H9 (cell line): ENCODE measurements around the gene DBNL. TPM values are rescaled to one million over a fixed set of nuclear protein-coding genes. Genes with fewer than 3 reads are reported as not detected.

ENCODE experiments used
- DNase-seq: peaks from one replicate; pipeline ENCODE4 v3.0.0-alpha.2; 2017
- H2AFZ ChIP-seq: one replicate; pipeline ENCODE4 v1.6.1; 2013; ENCODE audit warnings: mild to moderate bottlenecking, low read length, control low read depth, moderate library complexity
- H2AK5ac ChIP-seq: 2 replicates; pipeline ENCODE4 v1.6.1; 2013; ENCODE audit warnings: low read length, control low read depth, mixed read lengths; ENCODE audit not compliant: insufficient read length
- H2BK120ac ChIP-seq: one replicate; pipeline ENCODE4 v1.6.1; 2013; ENCODE audit warnings: low read depth, mild to moderate bottlenecking, low read length, control low read depth, inconsistent platforms; ENCODE audit not compliant: poor library complexity, severe bottlenecking
- H2BK12ac ChIP-seq: 2 replicates; pipeline ENCODE4 v1.6.1; 2013; ENCODE audit warnings: low read length, control low read depth, mixed read lengths, low read depth; ENCODE audit not compliant: insufficient read length
- H2BK15ac ChIP-seq: 2 replicates; pipeline ENCODE4 v1.6.1; 2013; ENCODE audit warnings: low read depth, low read length, control low read depth
- H2BK20ac ChIP-seq: one replicate; pipeline ENCODE4 v1.6.1; 2013; ENCODE audit warnings: low read depth, mild to moderate bottlenecking, low read length, control low read depth, inconsistent platforms; ENCODE audit not compliant: poor library complexity, severe bottlenecking
- H2BK5ac ChIP-seq: 2 replicates; pipeline ENCODE4 v1.6.1; 2013; ENCODE audit warnings: low read length, control low read depth, mixed read lengths; ENCODE audit not compliant: insufficient read length
- H3K14ac ChIP-seq: 2 replicates; pipeline ENCODE4 v1.6.1; 2013; ENCODE audit warnings: low read length, control low read depth; ENCODE audit not compliant: insufficient read depth
- H3K18ac ChIP-seq: 2 replicates; pipeline ENCODE4 v1.6.1; 2013; ENCODE audit warnings: low read depth, mild to moderate bottlenecking, mixed read lengths, low read length, control low read depth; ENCODE audit not compliant: insufficient read length
- H3K23ac ChIP-seq: 2 replicates; pipeline ENCODE4 v1.6.1; 2013; ENCODE audit warnings: low read length, control low read depth, mixed read lengths, low read depth; ENCODE audit not compliant: insufficient read length
- H3K23me2 ChIP-seq: 2 replicates; pipeline ENCODE4 v1.6.1; 2013; ENCODE audit warnings: low read depth, mild to moderate bottlenecking, mixed read lengths, low read length, control low read depth; ENCODE audit not compliant: insufficient read length, poor library complexity, severe bottlenecking
- H3K27ac ChIP-seq: 2 replicates; pipeline ENCODE4 v1.5.1; 2013; ENCODE audit warnings: low read length, control low read depth, mixed read lengths, low read depth; ENCODE audit not compliant: insufficient read length
- H3K27me3 ChIP-seq: 2 replicates; pipeline ENCODE4 v1.6.1; 2013; ENCODE audit warnings: low read length, control low read depth, inconsistent platforms; ENCODE audit not compliant: insufficient read depth
- H3K4ac ChIP-seq: 2 replicates; pipeline ENCODE4 v1.6.1; 2013; ENCODE audit warnings: low read depth, mild to moderate bottlenecking, control low read depth, inconsistent platforms, low read length, moderate library complexity
- H3K4me1 ChIP-seq: 2 replicates; pipeline ENCODE4 v1.6.1; 2013; ENCODE audit warnings: low read length, control low read depth, inconsistent platforms; ENCODE audit not compliant: insufficient read depth
- H3K4me2 ChIP-seq: 2 replicates; pipeline ENCODE4 v1.6.1; 2013; ENCODE audit warnings: low read length, control low read depth, mixed read lengths; ENCODE audit not compliant: insufficient read length, insufficient read depth
- H3K56ac ChIP-seq: 2 replicates; pipeline ENCODE4 v1.6.1; 2013; ENCODE audit warnings: low read depth, mild to moderate bottlenecking, mixed read lengths, low read length, control low read depth; ENCODE audit not compliant: insufficient read length
- H3K79me1 ChIP-seq: 2 replicates; pipeline ENCODE4 v1.6.1; 2013; ENCODE audit warnings: low read depth, mild to moderate bottlenecking, moderate library complexity, low read length, control low read depth, inconsistent platforms; ENCODE audit not compliant: insufficient read depth, poor library complexity, severe bottlenecking
- H3K79me2 ChIP-seq: 2 replicates; pipeline ENCODE4 v1.6.1; 2013; ENCODE audit warnings: low read length, control low read depth, inconsistent platforms; ENCODE audit not compliant: insufficient read depth
- H3K9ac ChIP-seq: 2 replicates; pipeline ENCODE4 v1.6.1; 2013; ENCODE audit warnings: low read length, control low read depth, mixed read lengths; ENCODE audit not compliant: insufficient read length; ENCODE audit errors: extremely low read depth
- H3K9me3 ChIP-seq: one replicate; pipeline ENCODE4 v1.6.1; 2013; ENCODE audit warnings: low read depth, low read length, inconsistent platforms; ENCODE audit not compliant: control insufficient read depth
- H3T11ph ChIP-seq: one replicate; pipeline ENCODE4 v1.6.1; 2013; ENCODE audit warnings: mild to moderate bottlenecking, low read length, control low read depth, inconsistent platforms
- H4K20me1 ChIP-seq: one replicate; pipeline ENCODE4 v1.6.1; 2013; ENCODE audit not compliant: control insufficient read depth, insufficient read length, insufficient read depth
- H4K5ac ChIP-seq: 2 replicates; pipeline ENCODE4 v1.6.1; 2013; ENCODE audit warnings: low read depth, mild to moderate bottlenecking, mixed read lengths, low read length, control low read depth; ENCODE audit not compliant: insufficient read length
- H4K8ac ChIP-seq: replicated peaks from 2 replicates; pipeline ENCODE4 v1.6.1; 2013; ENCODE audit warnings: low read length, control low read depth, mixed read lengths, low read depth; ENCODE audit not compliant: insufficient read length
- H4K91ac ChIP-seq: 2 replicates; pipeline ENCODE4 v1.6.1; 2013; ENCODE audit warnings: low read depth, mild to moderate bottlenecking, moderate library complexity, mixed read lengths, low read length, control low read depth; ENCODE audit not compliant: insufficient read length
- H3K27ac Mint-ChIP-seq, 3 experiments: 2 replicates in 2 of 3; 3 replicates in 1 of 3; pipeline ENCODE4 v1.8.0; 2020 to 2021; ENCODE audit warnings: mixed read lengths in 3 of 3, mild to moderate bottlenecking in 1 of 3, moderate library complexity in 1 of 3
- H3K27me3 Mint-ChIP-seq: 2 replicates; pipeline ENCODE4 v1.8.0; 2021; ENCODE audit warnings: low read depth, mild to moderate bottlenecking, moderate library complexity, mixed read lengths
- H3K36me3 Mint-ChIP-seq, 3 experiments: 2 replicates in 2 of 3; 3 replicates in 1 of 3; pipeline ENCODE4 v1.8.0; 2020 to 2021; ENCODE audit warnings: low read depth in 3 of 3, mixed read lengths in 3 of 3; ENCODE audit not compliant: insufficient read depth in 1 of 3
- H3K4me1 Mint-ChIP-seq, 2 experiments: 2 replicates each; pipeline ENCODE4 v1.8.0; 2020; ENCODE audit warnings: mixed read lengths in 2 of 2
- H3K4me3 Mint-ChIP-seq, 2 experiments: 2 replicates in 1 of 2; 3 replicates in 1 of 2; pipeline ENCODE4 v1.8.0; 2020 to 2021; ENCODE audit warnings: mild to moderate bottlenecking in 2 of 2, mixed read lengths in 2 of 2, moderate library complexity in 1 of 2
- H3K9me3 Mint-ChIP-seq, 2 experiments: 2 replicates in 1 of 2; 3 replicates in 1 of 2; pipeline ENCODE4 v1.8.0; 2020; ENCODE audit warnings: mild to moderate bottlenecking in 2 of 2, mixed read lengths in 2 of 2, moderate library complexity in 1 of 2
- WGBS: extraction: QIAGEN DNeasy Blood & Tissue Kit; methylation state at CpG from one replicate; pipeline ENCODE4 v1.1.7; 2013; ENCODE audit warnings: missing lambda C conversion rate, low lambda C conversion rate, mixed read lengths; ENCODE audit not compliant: insufficient read length; ENCODE audit errors: extremely low coverage; 5-methylcytosine and 5-hydroxymethylcytosine counted together
- total RNA-seq: library from RNA; stranded (reverse); gene quantifications from 2 replicates; pipeline ENCODE4 v1.2.1, GENCODE V29; 2021
- TF ChIP-seq, protein P1 (sequence below): fragments of 200-600 bp; sonication (generic); conservative IDR thresholded peaks from 3 replicates; pipeline ENCODE4 v1.8.0; 2021; ENCODE audit warnings: antibody characterized with exemption, mild to moderate bottlenecking

DBNL gene
- total RNA-seq, 1 experiment from 2014 or later = 51.3 TPM

DNA sequence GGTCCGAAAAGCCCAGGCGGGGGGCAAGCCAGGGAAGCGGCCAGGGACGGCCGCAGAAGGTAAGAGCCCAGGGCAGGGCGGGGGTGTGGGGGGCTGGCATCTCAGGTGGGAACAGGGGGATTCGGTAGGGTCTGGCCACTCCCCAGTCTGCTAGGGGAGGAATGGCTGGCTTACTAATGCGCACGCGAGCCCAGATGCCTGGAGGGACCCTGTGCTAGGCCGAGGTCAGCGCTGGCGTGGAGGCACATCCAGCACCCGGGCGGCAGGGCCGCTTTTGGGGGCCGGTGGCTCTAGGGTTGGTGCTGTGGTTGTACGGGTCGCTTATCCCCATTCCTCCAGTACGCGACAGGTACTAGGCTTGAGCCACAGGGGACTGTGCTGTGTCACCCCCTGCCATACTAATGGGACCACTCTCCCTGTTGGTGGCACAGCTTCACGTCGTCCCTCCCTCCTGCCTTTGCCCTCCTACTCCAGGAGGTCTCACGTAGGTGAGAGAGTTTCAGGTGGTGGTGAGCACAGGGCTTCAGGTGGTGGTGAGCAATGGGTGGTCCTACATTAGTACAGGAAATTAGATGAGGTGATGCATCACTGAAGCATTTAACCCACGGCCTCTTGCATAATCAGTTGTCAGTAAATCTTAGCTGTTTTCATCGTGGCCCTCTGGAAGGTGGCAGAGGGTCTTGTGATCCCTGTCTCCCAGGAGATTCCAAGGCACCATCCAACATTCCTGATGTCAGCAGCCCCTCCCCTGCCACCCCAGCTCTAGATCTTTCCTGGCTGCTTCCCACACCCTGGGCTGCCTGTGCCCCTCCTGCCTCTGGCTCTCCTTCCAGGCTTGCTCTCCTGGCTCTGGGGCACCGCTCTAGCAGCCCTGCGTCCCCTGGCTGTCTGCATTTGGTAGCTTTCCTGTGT, 60.6 kb downstream of the DBNL start:
- Histone ChIP-seq H3K4me2 (peak overlapping the region; percentile 37), H3K18ac (no peak overlapping the region), H3K27me3 (no peaks in the 10 kb centered on the region; the same call in 1 of the 2 replicates), H3K23ac (no peak overlapping the region), H2AK5ac (no peak overlapping the region), H4K8ac (no peak overlapping the region), H3K9me3 (no peaks in the 10 kb centered on the region), H3K79me2 (no peaks in the 10 kb centered on the region), H3K4me1 (no peaks in the 10 kb centered on the region; the same call in 1 of the 2 replicates), H3K4ac (no peak overlapping the region), H2BK15ac (no peak overlapping the region), H3K23me2 (peaks cover 10% of the 10 kb centered on the region), H3K27ac (no peak overlapping the region), H4K20me1 (no peaks in the 10 kb centered on the region), H3K56ac (no peak overlapping the region), H3K14ac (no peak overlapping the region), H2BK5ac (no peak overlapping the region), H4K5ac (no peak overlapping the region), H3T11ph (no peak overlapping the region), H2BK12ac (no peak overlapping the region), H2BK20ac (no peak overlapping the region), H3K9ac (no peak overlapping the region), H3K79me1 (no peaks in the 10 kb centered on the region), H2BK120ac (no peak overlapping the region), H4K91ac (no peak overlapping the region), H2AFZ (no peak overlapping the region)
- peaks cover 2 to 7% (median 6%) of the 10 kb centered on the region in 3 experiments; a peak in 5 of 7 replicates for H3K36me3 Mint-ChIP-seq
- WGBS = no CpG with 5 or more reads among the region's 28 CpGs
- peak overlapping the region in 1 of 3 experiments; percentile 36; a peak in 1 of 7 replicates for H3K27ac Mint-ChIP-seq
- TF ChIP-seq, protein P1, sequence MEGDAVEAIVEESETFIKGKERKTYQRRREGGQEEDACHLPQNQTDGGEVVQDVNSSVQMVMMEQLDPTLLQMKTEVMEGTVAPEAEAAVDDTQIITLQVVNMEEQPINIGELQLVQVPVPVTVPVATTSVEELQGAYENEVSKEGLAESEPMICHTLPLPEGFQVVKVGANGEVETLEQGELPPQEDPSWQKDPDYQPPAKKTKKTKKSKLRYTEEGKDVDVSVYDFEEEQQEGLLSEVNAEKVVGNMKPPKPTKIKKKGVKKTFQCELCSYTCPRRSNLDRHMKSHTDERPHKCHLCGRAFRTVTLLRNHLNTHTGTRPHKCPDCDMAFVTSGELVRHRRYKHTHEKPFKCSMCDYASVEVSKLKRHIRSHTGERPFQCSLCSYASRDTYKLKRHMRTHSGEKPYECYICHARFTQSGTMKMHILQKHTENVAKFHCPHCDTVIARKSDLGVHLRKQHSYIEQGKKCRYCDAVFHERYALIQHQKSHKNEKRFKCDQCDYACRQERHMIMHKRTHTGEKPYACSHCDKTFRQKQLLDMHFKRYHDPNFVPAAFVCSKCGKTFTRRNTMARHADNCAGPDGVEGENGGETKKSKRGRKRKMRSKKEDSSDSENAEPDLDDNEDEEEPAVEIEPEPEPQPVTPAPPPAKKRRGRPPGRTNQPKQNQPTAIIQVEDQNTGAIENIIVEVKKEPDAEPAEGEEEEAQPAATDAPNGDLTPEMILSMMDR = no peak
- H3K4me1 Mint-ChIP-seq = peaks cover 11 to 17% of the 10 kb centered on the region in 2 experiments
- H3K9me3 Mint-ChIP-seq = no peaks in the 10 kb centered on the region
- DNase-seq = no peak
- H3K27me3 Mint-ChIP-seq = peaks cover 30% of the 10 kb centered on the region
- H3K4me3 Mint-ChIP-seq = peak overlapping the region; percentile 74 to 85
